Osteoblast (primary cell): ENCODE results near the gene RAB11FIP5. TPM values are rescaled to one million over a fixed set of nuclear protein-coding genes. Genes with fewer than 3 reads are reported as not detected.

Source experiments
- DNase-seq: peaks from one replicate; pipeline ENCODE4 v3.0.0; 2011; ENCODE audit warnings: low spot score, mixed read lengths; ENCODE audit not compliant: insufficient read length; ENCODE audit errors: missing footprints
- H2AFZ ChIP-seq: 2 replicates; pipeline ENCODE4 v1.6.0; 2011; ENCODE audit warnings: mild to moderate bottlenecking, low read length
- H3K27ac ChIP-seq: 2 replicates; pipeline ENCODE4 v1.5.1; 2011; ENCODE audit warnings: mild to moderate bottlenecking, low read depth, low read length, moderate library complexity
- H3K27me3 ChIP-seq: 2 replicates; pipeline ENCODE4 v1.6.0; 2012; ENCODE audit warnings: mild to moderate bottlenecking, control low read depth, inconsistent platforms, low read length, moderate library complexity; ENCODE audit not compliant: insufficient read depth
- H3K36me3 ChIP-seq: 2 replicates; pipeline ENCODE4 v1.5.1; 2011; ENCODE audit warnings: mild to moderate bottlenecking, low read length, control low read depth, moderate library complexity; ENCODE audit not compliant: insufficient read depth
- H3K4me1 ChIP-seq: 2 replicates; pipeline ENCODE4 v1.5.1; 2011; ENCODE audit warnings: mild to moderate bottlenecking, low read length, control low read depth, moderate library complexity; ENCODE audit not compliant: insufficient read depth
- H3K4me2 ChIP-seq: 2 replicates; pipeline ENCODE4 v1.6.0; 2011; ENCODE audit warnings: mild to moderate bottlenecking, low read length; ENCODE audit not compliant: insufficient read depth
- H3K4me3 ChIP-seq: fragments of 200-600 bp; sonication (generic); 3 replicates; pipeline ENCODE4 v1.5.1; 2012; ENCODE audit warnings: mild to moderate bottlenecking, low read length, inconsistent platforms; ENCODE audit not compliant: insufficient read depth
- H3K79me2 ChIP-seq: 2 replicates; pipeline ENCODE4 v1.6.0; 2012; ENCODE audit warnings: mild to moderate bottlenecking, low read length, control low read depth, inconsistent platforms; ENCODE audit not compliant: insufficient read depth
- H3K9me3 ChIP-seq: 2 replicates; pipeline ENCODE4 v1.5.1; 2011; ENCODE audit warnings: low read depth, low read length, control low read depth
- H4K20me1 ChIP-seq: 2 replicates; pipeline ENCODE4 v1.6.0; 2012; ENCODE audit warnings: mild to moderate bottlenecking, low read length, control low read depth; ENCODE audit not compliant: insufficient read depth
- CTCF ChIP-seq: IDR thresholded peaks from 2 replicates; pipeline ENCODE4 v1.5.1; 2011; ENCODE audit warnings: mild to moderate bottlenecking, low read depth, low read length, moderate library complexity; ENCODE audit errors: extremely low read depth
- total RNA-seq: library from RNA; depleted of rRNA; stranded (reverse); fragments of >200 nt; gene quantifications from 2 replicates; pipeline ENCODE4 v1.2.3, GENCODE V29; 2012

Gene RAB11FIP5
- total RNA-seq, 1 donor: 59.0 TPM

GRCh38 chr2:73103018-73103542, 9.7 kb downstream of the RAB11FIP5 start:
- H4K20me1 ChIP-seq: peaks cover 85% of the 10 kb centered on the region
- H3K4me1 ChIP-seq: peaks cover 46% of the 10 kb centered on the region
- no peak overlapping the region for H3K4me3 ChIP-seq
- no peak overlapping the region for H3K27ac ChIP-seq
- no peak for TF ChIP-seq CTCF
- no peaks in the 10 kb centered on the region for H3K27me3 ChIP-seq
- no peak overlapping the region for H2AFZ ChIP-seq
- DNase-seq: no peak
- peak overlapping the region; percentile 35 for H3K4me2 ChIP-seq
- H3K9me3 ChIP-seq: no peaks in the 10 kb centered on the region
- peaks cover 98% of the 10 kb centered on the region for H3K79me2 ChIP-seq
- no peaks in the 10 kb centered on the region for H3K36me3 ChIP-seq

GRCh38 chr2:73101626-73102256, 11.0 kb downstream of the RAB11FIP5 start:
- H4K20me1 ChIP-seq: peaks cover 84% of the 10 kb centered on the region
- no peaks in the 10 kb centered on the region for H3K27me3 ChIP-seq
- peaks cover 98% of the 10 kb centered on the region for H3K79me2 ChIP-seq
- no peaks in the 10 kb centered on the region for H3K9me3 ChIP-seq
- peak; percentile 82 for DNase-seq
- H3K4me1 ChIP-seq: peaks cover 39% of the 10 kb centered on the region
- TF ChIP-seq CTCF: no peak
- H3K36me3 ChIP-seq: no peaks in the 10 kb centered on the region
- no peak overlapping the region for H3K4me3 ChIP-seq
- no peak overlapping the region for H2AFZ ChIP-seq
- H3K4me2 ChIP-seq: peak overlapping the region; percentile 16
- H3K27ac ChIP-seq: peak overlapping the region; percentile 8

- Histone ChIP-seq H3K27ac (no peak overlapping the region), H3K27me3 (no peaks in the 10 kb centered on the region), H3K4me2 (no peak overlapping the region), H3K4me3 (no peak overlapping the region), H2AFZ (no peak overlapping the region), H3K36me3 (no peaks in the 10 kb centered on the region), H3K79me2 (peaks cover 98% of the 10 kb centered on the region), H4K20me1 (peaks cover 84% of the 10 kb centered on the region), H3K4me1 (peaks cover 31% of the 10 kb centered on the region), H3K9me3 (no peaks in the 10 kb centered on the region)
- no peak for DNase-seq
- no peak for TF ChIP-seq CTCF
Measured at GRCh38 chr2:73100956-73101355, 11.8 kb downstream of the RAB11FIP5 start.

GRCh38 chr2:73099486-73099885, 13.3 kb downstream of the RAB11FIP5 start:
- peaks cover 87% of the 10 kb centered on the region for H4K20me1 ChIP-seq
- H3K4me3 ChIP-seq: no peak overlapping the region
- peaks cover 25% of the 10 kb centered on the region for H3K4me1 ChIP-seq
- no peak for DNase-seq
- peaks cover 98% of the 10 kb centered on the region for H3K79me2 ChIP-seq
- H2AFZ ChIP-seq: no peak overlapping the region
- TF ChIP-seq CTCF: no peak
- no peak overlapping the region for H3K27ac ChIP-seq
- H3K27me3 ChIP-seq: no peaks in the 10 kb centered on the region
- H3K36me3 ChIP-seq: no peaks in the 10 kb centered on the region
- H3K9me3 ChIP-seq: no peaks in the 10 kb centered on the region
- no peak overlapping the region for H3K4me2 ChIP-seq
